Body of pancreas (tissue), 4 donors: ENCODE results near the gene ARHGAP6.

Experiments used
- POLR2A ChIP-seq, 3 donors: fragments of 450-650 bp; IDR thresholded peaks; one replicate each; pipeline ENCODE4 v1.6.1; 2016; ENCODE audit warnings: antibody characterized with exemption in 3 of 3, mild to moderate bottlenecking in 2 of 3
- TF ChIP-seq, protein P1 (sequence below), 7 experiments: fragments of 450-650 bp in 4 of 7; fragments of 200-600 bp in 3 of 7; sonication (generic) in 3 of 7; IDR thresholded peaks; one replicate each; pipeline ENCODE4 v1.5.1; 2016 to 2019; ENCODE audit warnings: antibody characterized with exemption in 7 of 7

DNA sequence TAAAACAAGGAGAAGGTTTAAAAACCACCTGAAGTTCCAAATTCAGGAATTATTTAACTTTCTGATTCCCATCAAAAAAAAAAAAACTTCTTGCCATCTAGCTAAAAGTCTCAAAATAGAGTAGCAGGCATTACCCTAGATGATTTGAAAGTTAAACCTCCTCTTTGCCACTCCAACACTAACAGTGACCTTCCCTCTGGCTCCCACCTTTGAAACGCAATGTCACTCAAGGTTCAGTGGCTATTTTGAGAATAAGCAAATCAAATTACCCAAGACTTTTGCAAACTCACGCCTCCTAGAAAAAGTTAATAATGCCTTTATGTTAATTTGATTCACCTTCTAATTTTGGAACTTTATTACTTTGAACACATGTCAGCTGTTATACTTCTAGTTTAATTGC, 103.2 kb downstream of the ARHGAP6 start:
- TF ChIP-seq, protein P1, sequence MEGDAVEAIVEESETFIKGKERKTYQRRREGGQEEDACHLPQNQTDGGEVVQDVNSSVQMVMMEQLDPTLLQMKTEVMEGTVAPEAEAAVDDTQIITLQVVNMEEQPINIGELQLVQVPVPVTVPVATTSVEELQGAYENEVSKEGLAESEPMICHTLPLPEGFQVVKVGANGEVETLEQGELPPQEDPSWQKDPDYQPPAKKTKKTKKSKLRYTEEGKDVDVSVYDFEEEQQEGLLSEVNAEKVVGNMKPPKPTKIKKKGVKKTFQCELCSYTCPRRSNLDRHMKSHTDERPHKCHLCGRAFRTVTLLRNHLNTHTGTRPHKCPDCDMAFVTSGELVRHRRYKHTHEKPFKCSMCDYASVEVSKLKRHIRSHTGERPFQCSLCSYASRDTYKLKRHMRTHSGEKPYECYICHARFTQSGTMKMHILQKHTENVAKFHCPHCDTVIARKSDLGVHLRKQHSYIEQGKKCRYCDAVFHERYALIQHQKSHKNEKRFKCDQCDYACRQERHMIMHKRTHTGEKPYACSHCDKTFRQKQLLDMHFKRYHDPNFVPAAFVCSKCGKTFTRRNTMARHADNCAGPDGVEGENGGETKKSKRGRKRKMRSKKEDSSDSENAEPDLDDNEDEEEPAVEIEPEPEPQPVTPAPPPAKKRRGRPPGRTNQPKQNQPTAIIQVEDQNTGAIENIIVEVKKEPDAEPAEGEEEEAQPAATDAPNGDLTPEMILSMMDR (IDR thresholded peaks at IDR 0.05): no peak
- TF ChIP-seq POLR2A (IDR thresholded peaks at IDR 0.05): no peak
